Smooth muscle cell (in vitro differentiated cells): ENCODE results near the gene PANX3. TPM values are rescaled to one million over a fixed set of nuclear protein-coding genes. Genes with fewer than 3 reads are reported as not detected.

Source experiments
- DNase-seq: peaks from one replicate; lab custom pipeline; 2025; ENCODE audit not compliant: unreplicated experiment; lab: John Stamatoyannopoulos, UW
- H2AFZ ChIP-seq: fragments of 200-600 bp; sonication (generic); 2 replicates; pipeline ENCODE4 v1.6.0; 2016; ENCODE audit warnings: antibody characterized with exemption, low read depth, mild to moderate bottlenecking
- H3F3A ChIP-seq: fragments of 200-600 bp; sonication (generic); 2 replicates; pipeline ENCODE4 v1.6.0; 2017; ENCODE audit warnings: antibody characterized with exemption, low read depth
- H3K27ac ChIP-seq: fragments of 200-600 bp; sonication (generic); 2 replicates; pipeline ENCODE4 v1.5.1; 2016; ENCODE audit warnings: low read depth, mild to moderate bottlenecking
- H3K27me3 ChIP-seq: fragments of 200-600 bp; sonication (generic); 2 replicates; pipeline ENCODE4 v1.6.1; 2016; ENCODE audit warnings: low read depth, mild to moderate bottlenecking
- H3K36me3 ChIP-seq: fragments of 200-600 bp; sonication (generic); 2 replicates; pipeline ENCODE4 v1.5.1; 2016; ENCODE audit warnings: low read depth
- H3K4me1 ChIP-seq: fragments of 200-600 bp; sonication (generic); 2 replicates; pipeline ENCODE4 v1.5.1; 2016; ENCODE audit warnings: low read depth
- H3K4me2 ChIP-seq: fragments of 200-600 bp; sonication (generic); 2 replicates; pipeline ENCODE4 v1.6.0; 2016; ENCODE audit warnings: mild to moderate bottlenecking
- H3K4me3 ChIP-seq: fragments of 200-600 bp; sonication (generic); 2 replicates; pipeline ENCODE4 v1.5.1; 2016; ENCODE audit warnings: mild to moderate bottlenecking
- H3K79me2 ChIP-seq: fragments of 200-600 bp; sonication (generic); 2 replicates; pipeline ENCODE4 v1.6.0; 2016; ENCODE audit warnings: low read depth, mild to moderate bottlenecking
- H3K9ac ChIP-seq: fragments of 200-600 bp; sonication (generic); 2 replicates; pipeline ENCODE4 v1.6.0; 2016; ENCODE audit warnings: low read depth
- H3K9me3 ChIP-seq: fragments of 200-600 bp; sonication (generic); replicated peaks from 2 replicates; pipeline ENCODE4 v1.5.1; 2016; ENCODE audit warnings: low read depth
- H4K20me1 ChIP-seq: fragments of 200-600 bp; sonication (generic); 2 replicates; pipeline ENCODE4 v1.6.0; 2016; ENCODE audit warnings: low read depth
- CTCF ChIP-seq: fragments of 200-600 bp; sonication (generic); IDR thresholded peaks from 2 replicates; pipeline ENCODE4 v1.5.1; 2017; ENCODE audit warnings: borderline replicate concordance, mild to moderate bottlenecking, antibody characterized with exemption; ENCODE audit not compliant: insufficient read depth, poor library complexity, severe bottlenecking
- WGBS: methylation state at CpG from one replicate; pipeline ENCODE4 v1.1.7; 2016; ENCODE audit warnings: low lambda C conversion rate; 5-methylcytosine and 5-hydroxymethylcytosine counted together
- polyA plus RNA-seq: library from polyadenylated mRNA; unstranded; fragments of >200 nt; fragmentation: Nextera tagmentation; extraction: Ambion mirVana; gene quantifications from 2 replicates; pipeline ENCODE4 v1.2.1, GENCODE V29; 2016
- total RNA-seq: library from RNA; depleted of rRNA; stranded (reverse); fragments of >200 nt; gene quantifications from 2 replicates; pipeline ENCODE4 v1.2.3, GENCODE V29; 2014

PANX3 gene
- total and polyA plus RNA-seq, 2 experiments from 2014 or later: not detected

- Histone ChIP-seq H3K4me2 (no peak overlapping the region), H3K79me2 (no peaks in the 10 kb centered on the region)
Observed at GRCh38 chr11:124661553-124661952, 50.3 kb downstream of the PANX3 start.

GRCh38 chr11:124662106-124662505 lies 50.9 kb downstream of the PANX3 start:
- Histone ChIP-seq H3K9ac (no peak overlapping the region), H4K20me1 (no peaks in the 10 kb centered on the region), H3K27ac (no peak overlapping the region), H3K4me1 (no peaks in the 10 kb centered on the region), H3K79me2 (no peaks in the 10 kb centered on the region), H3K36me3 (no peaks in the 10 kb centered on the region), H2AFZ (no peak overlapping the region), H3K4me3 (no peak overlapping the region), H3F3A (no peaks in the 10 kb centered on the region), H3K9me3 (no peaks in the 10 kb centered on the region), H3K4me2 (no peak overlapping the region), H3K27me3 (no peaks in the 10 kb centered on the region)
- no peak for DNase-seq
- 90% methylated on average over 4 of the region's 4 CpGs for WGBS
- TF ChIP-seq CTCF: no peak

More at GRCh38 chr11:124661553-124661952, 50.3 kb downstream of the PANX3 start:
- no peaks in the 10 kb centered on the region for H3K36me3 ChIP-seq
- TF ChIP-seq CTCF: no peak
- no peaks in the 10 kb centered on the region for H3F3A ChIP-seq
- H2AFZ ChIP-seq: no peak overlapping the region
- no peak overlapping the region for H3K9ac ChIP-seq
- no peak overlapping the region for H3K4me3 ChIP-seq
- H3K27me3 ChIP-seq: no peaks in the 10 kb centered on the region
- H4K20me1 ChIP-seq: no peaks in the 10 kb centered on the region
- H3K4me1 ChIP-seq: no peaks in the 10 kb centered on the region
- H3K9me3 ChIP-seq: no peaks in the 10 kb centered on the region
- no peak for DNase-seq
- H3K27ac ChIP-seq: no peak overlapping the region

GRCh38 chr11:124663861-124664260 lies 52.6 kb downstream of the PANX3 start:
- no peak for TF ChIP-seq CTCF
- H3K27me3 ChIP-seq: no peaks in the 10 kb centered on the region
- no peak for DNase-seq
- no peak overlapping the region for H2AFZ ChIP-seq
- no peak overlapping the region for H3K4me3 ChIP-seq
- H3K27ac ChIP-seq: no peak overlapping the region
- H3F3A ChIP-seq: no peaks in the 10 kb centered on the region
- H3K4me2 ChIP-seq: no peak overlapping the region
- H4K20me1 ChIP-seq: no peaks in the 10 kb centered on the region
- no peaks in the 10 kb centered on the region for H3K4me1 ChIP-seq
- H3K9ac ChIP-seq: no peak overlapping the region
- H3K36me3 ChIP-seq: no peaks in the 10 kb centered on the region
- H3K79me2 ChIP-seq: no peaks in the 10 kb centered on the region
- WGBS: 93% methylated on average over 2 of the region's 2 CpGs
- no peaks in the 10 kb centered on the region for H3K9me3 ChIP-seq

GRCh38 chr11:124667601-124668000 lies 56.4 kb downstream of the PANX3 start:
- H3K36me3 ChIP-seq: no peaks in the 10 kb centered on the region
- H3K79me2 ChIP-seq: no peaks in the 10 kb centered on the region
- 90% methylated on average over 3 of the region's 3 CpGs for WGBS
- no peak overlapping the region for H3K4me2 ChIP-seq
- no peak overlapping the region for H3K4me3 ChIP-seq
- no peak for TF ChIP-seq CTCF
- H3K9ac ChIP-seq: no peak overlapping the region
- no peaks in the 10 kb centered on the region for H3K4me1 ChIP-seq
- no peak overlapping the region for H2AFZ ChIP-seq
- no peak overlapping the region for H3K27ac ChIP-seq
- H4K20me1 ChIP-seq: no peaks in the 10 kb centered on the region
- no peaks in the 10 kb centered on the region for H3K27me3 ChIP-seq
- no peak for DNase-seq
- no peaks in the 10 kb centered on the region for H3F3A ChIP-seq
- H3K9me3 ChIP-seq: no peaks in the 10 kb centered on the region
